Cerebellar cortex (tissue), 1 donor: ENCODE measurements around the gene FAM237B.
"Not testable (repeated sequence)": the region's sequence is repeated elsewhere in the genome, so short reads cannot be mapped to it uniquely, and the experiment has no call there.

Source experiments
- DNase-seq: peaks from one replicate; pipeline ENCODE4 v3.0.0-alpha.2; 2015; ENCODE audit warnings: low spot score

Gene FAM237B

GRCh38 chr7:90320801-90321494 lies at the start of gene FAM237B:
FAM237B (minus strand) TSS chr7:90321304; CDS start chr7:90319748, 1,556 bp downstream.
- DNase-seq, result no peak

- no peak for DNase-seq
Observed at GRCh38 chr7:90351987-90352386, 30.9 kb upstream of the FAM237B start.

GRCh38 chr7:90350032-90350431 lies 28.9 kb upstream of the FAM237B start:
- DNase-seq, result not testable (repeated sequence)

- no peak for DNase-seq
Observed at GRCh38 chr7:90349305-90349704, 28.2 kb upstream of the FAM237B start.

GRCh38 chr7:90347759-90348158 lies 26.7 kb upstream of the FAM237B start:
- no peak for DNase-seq

- peak; percentile 95 for DNase-seq
Observed at GRCh38 chr7:90346336-90347125, 25.4 kb upstream of the FAM237B start, which contains the start of gene GTPBP10. GTPBP10 (plus strand) TSS chr7:90346716; CDS start chr7:90346742, 26 bp downstream.

GRCh38 chr7:90345595-90346335 lies 24.7 kb upstream of the FAM237B start:
- peak; percentile 56 for DNase-seq

GRCh38 chr7:90345016-90345415 lies 23.9 kb upstream of the FAM237B start:
- DNase-seq, result no peak

GRCh38 chr7:90337106-90337505 lies 16.0 kb upstream of the FAM237B start:
- DNase-seq, result no peak

GRCh38 chr7:90334926-90335325 lies 13.8 kb upstream of the FAM237B start:
- DNase-seq, result not testable (repeated sequence)

- no peak for DNase-seq
Observed at GRCh38 chr7:90334193-90334843, 13.2 kb upstream of the FAM237B start.

GRCh38 chr7:90326500-90326899 lies 5.4 kb upstream of the FAM237B start:
- no peak for DNase-seq

GRCh38 chr7:90322837-90323236 lies 1.7 kb upstream of the FAM237B start:
- no peak for DNase-seq

- no peak for DNase-seq
Observed at GRCh38 chr7:90320418-90320800, 695 bp downstream of the FAM237B start.

GRCh38 chr7:90320014-90320413 lies 1.1 kb downstream of the FAM237B start:
- DNase-seq, result no peak

GRCh38 chr7:90313907-90314306 lies 7.2 kb downstream of the FAM237B start:
- DNase-seq, result no peak

GRCh38 chr7:90312745-90313144 lies 8.4 kb downstream of the FAM237B start:
- DNase-seq, result peak; percentile 15

GRCh38 chr7:90311175-90311574 lies 9.9 kb downstream of the FAM237B start:
- no peak for DNase-seq

- DNase-seq, result no peak
Observed at GRCh38 chr7:90309872-90310271, 11.2 kb downstream of the FAM237B start.

- no peak for DNase-seq
Observed at GRCh38 chr7:90303241-90303640, 17.9 kb downstream of the FAM237B start.

- peak; percentile 29 for DNase-seq
Observed at GRCh38 chr7:90298145-90299038, 22.7 kb downstream of the FAM237B start.
